ENCODE measurements around the gene CYP2J2.

GRCh38 chr1:59949648-59950047, 23.1 kb upstream of the CYP2J2 start:
- TF ChIP-seq TOX (CRISPR knock-in tag; IDR thresholded peaks at IDR 0.05; ENCODE audit: borderline replicate concordance) (no peak), ESRRG (CRISPR knock-in tag; IDR thresholded peaks at IDR 0.05) (no peak), PATZ1 (CRISPR knock-in tag; IDR thresholded peaks at IDR 0.05; ENCODE audit: borderline replicate concordance) (no peak), CSDC2 (CRISPR knock-in tag; IDR thresholded peaks at IDR 0.05) (no peak), TCF4 (CRISPR knock-in tag; IDR thresholded peaks at IDR 0.05; ENCODE audit: borderline replicate concordance) (no peak), ZC3H10 (CRISPR knock-in tag; IDR thresholded peaks at IDR 0.05) (no peak), ARNTL (CRISPR knock-in tag; IDR thresholded peaks at IDR 0.05; ENCODE audit: borderline replicate concordance, low read depth) (no peak), PPARA (CRISPR knock-in tag; IDR thresholded peaks at IDR 0.05; ENCODE audit: borderline replicate concordance) (no peak), RARB (CRISPR knock-in tag; IDR thresholded peaks at IDR 0.05) (no peak), ZFP30 (CRISPR knock-in tag; IDR thresholded peaks at IDR 0.05) (no peak), ZNF70 (CRISPR knock-in tag; IDR thresholded peaks at IDR 0.05) (no peak)
- TF ChIP-seq, protein P1, sequence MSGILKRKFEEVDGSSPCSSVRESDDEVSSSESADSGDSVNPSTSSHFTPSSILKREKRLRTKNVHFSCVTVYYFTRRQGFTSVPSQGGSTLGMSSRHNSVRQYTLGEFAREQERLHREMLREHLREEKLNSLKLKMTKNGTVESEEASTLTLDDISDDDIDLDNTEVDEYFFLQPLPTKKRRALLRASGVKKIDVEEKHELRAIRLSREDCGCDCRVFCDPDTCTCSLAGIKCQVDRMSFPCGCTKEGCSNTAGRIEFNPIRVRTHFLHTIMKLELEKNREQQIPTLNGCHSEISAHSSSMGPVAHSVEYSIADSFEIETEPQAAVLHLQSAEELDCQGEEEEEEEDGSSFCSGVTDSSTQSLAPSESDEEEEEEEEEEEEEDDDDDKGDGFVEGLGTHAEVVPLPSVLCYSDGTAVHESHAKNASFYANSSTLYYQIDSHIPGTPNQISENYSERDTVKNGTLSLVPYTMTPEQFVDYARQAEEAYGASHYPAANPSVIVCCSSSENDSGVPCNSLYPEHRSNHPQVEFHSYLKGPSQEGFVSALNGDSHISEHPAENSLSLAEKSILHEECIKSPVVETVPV (CRISPR knock-in tag; IDR thresholded peaks at IDR 0.05), result no peak
- TF ChIP-seq, protein P2, sequence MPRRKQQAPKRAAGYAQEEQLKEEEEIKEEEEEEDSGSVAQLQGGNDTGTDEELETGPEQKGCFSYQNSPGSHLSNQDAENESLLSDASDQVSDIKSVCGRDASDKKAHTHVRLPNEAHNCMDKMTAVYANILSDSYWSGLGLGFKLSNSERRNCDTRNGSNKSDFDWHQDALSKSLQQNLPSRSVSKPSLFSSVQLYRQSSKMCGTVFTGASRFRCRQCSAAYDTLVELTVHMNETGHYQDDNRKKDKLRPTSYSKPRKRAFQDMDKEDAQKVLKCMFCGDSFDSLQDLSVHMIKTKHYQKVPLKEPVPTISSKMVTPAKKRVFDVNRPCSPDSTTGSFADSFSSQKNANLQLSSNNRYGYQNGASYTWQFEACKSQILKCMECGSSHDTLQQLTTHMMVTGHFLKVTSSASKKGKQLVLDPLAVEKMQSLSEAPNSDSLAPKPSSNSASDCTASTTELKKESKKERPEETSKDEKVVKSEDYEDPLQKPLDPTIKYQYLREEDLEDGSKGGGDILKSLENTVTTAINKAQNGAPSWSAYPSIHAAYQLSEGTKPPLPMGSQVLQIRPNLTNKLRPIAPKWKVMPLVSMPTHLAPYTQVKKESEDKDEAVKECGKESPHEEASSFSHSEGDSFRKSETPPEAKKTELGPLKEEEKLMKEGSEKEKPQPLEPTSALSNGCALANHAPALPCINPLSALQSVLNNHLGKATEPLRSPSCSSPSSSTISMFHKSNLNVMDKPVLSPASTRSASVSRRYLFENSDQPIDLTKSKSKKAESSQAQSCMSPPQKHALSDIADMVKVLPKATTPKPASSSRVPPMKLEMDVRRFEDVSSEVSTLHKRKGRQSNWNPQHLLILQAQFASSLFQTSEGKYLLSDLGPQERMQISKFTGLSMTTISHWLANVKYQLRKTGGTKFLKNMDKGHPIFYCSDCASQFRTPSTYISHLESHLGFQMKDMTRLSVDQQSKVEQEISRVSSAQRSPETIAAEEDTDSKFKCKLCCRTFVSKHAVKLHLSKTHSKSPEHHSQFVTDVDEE (CRISPR knock-in tag; IDR thresholded peaks at IDR 0.05), result no peak
- TF ChIP-seq, protein P3, sequence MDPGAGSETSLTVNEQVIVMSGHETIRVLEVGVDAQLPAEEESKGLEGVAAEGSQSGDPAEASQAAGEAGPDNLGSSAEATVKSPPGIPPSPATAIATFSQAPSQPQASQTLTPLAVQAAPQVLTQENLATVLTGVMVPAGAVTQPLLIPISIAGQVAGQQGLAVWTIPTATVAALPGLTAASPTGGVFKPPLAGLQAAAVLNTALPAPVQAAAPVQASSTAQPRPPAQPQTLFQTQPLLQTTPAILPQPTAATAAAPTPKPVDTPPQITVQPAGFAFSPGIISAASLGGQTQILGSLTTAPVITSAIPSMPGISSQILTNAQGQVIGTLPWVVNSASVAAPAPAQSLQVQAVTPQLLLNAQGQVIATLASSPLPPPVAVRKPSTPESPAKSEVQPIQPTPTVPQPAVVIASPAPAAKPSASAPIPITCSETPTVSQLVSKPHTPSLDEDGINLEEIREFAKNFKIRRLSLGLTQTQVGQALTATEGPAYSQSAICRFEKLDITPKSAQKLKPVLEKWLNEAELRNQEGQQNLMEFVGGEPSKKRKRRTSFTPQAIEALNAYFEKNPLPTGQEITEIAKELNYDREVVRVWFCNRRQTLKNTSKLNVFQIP (CRISPR knock-in tag; IDR thresholded peaks at IDR 0.05; ENCODE audit: borderline replicate concordance, low read depth), result no peak

All from SK-N-SH treated with all-trans-retinoic acid at 6 μM for 48 hours (cell line).